NCI-H345 (cell line): ENCODE data around the gene PDE2A.
"Not testable (repeated sequence)": the region's sequence is repeated elsewhere in the genome, so short reads cannot be mapped to it uniquely, and the experiment has no call there.

Source experiments
- DNase-seq: peaks from one replicate; lab custom pipeline; 2025; lab: John Stamatoyannopoulos, UW

Gene PDE2A

DNA sequence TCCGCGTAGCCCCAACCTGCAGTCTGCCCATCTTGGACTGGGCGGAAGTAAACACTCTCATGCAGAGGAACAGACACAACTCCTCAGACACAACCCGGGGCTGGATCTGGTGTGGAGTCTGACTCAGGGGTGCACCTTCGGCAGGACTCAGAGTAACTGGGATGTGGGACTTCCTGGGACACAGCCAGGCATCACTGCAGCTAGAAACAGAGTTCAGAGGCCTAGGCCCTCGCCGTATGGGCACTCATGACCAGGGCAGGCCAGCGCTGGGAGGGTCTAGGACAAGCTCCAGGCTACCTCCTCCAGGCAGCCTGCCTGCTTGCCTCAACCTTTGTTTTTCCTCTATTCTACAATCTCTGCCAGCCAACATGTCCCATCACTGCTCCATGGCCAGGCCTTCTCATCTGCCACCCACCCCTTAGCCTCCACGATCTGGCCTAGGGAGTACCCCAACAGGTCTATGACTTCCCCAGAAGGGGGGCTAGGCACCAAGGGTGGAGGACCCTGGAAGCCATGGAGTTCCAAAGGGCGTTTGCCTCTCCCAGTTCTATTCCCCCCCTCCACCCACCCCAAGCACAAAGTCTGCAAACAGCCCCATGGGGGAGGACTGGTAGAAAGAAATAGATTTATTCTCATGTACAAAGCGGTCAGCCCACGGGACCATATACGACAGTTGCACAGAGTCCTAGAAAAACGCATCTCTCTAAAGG lies 98.5 kb downstream of the PDE2A start:
- DNase-seq: no peak

DNA sequence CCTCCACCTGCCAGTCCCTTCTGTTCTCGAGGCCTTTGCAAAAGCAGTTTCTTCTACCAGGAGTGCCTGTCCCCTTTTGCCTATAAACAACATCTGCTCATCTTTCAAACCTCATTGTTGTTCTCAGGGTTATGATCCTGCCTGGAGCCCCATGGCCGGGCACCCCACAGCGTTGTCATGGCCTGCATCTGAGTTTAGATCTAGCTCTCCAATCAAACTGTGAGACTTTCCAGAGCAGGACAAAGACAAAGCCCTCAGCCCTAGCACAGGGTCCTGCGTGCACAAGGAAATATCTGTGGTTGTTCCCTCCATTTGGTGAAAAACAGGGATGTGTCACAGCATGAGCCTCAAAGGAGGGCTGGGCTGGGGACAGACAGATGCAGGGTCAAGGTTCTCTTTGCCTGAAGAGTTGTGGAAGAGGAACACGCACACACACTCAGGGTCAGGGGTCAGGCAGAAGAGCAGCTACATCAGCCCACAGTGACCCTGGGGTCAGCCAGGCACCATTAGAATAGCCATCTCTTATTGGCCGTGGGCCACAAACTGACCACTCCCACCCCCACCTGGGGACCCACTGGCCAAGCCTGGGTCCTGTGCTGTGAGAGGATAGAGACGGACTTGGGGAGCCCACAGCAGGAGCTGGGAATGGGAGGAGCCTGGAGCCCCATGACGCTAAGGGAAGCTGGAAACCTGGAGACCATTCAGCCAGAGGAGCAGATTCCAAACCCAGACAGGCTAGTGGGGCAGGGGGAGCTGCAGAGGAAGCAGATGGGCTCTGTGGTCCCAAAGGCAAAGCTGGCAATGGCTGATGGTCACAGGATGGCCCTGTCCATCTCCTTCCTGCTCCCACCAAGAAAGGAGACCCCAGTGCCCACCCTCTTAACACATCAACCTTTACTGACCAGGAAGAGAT lies 99.4 kb downstream of the PDE2A start:
- no peak for DNase-seq

- no peak for DNase-seq
These were observed 100.3 kb downstream of the PDE2A start for GRCh38 chr11:72573855-72574445.

GRCh38 chr11:72573072-72573854 lies 101.0 kb downstream of the PDE2A start:
- DNase-seq: peak; percentile 28

DNA sequence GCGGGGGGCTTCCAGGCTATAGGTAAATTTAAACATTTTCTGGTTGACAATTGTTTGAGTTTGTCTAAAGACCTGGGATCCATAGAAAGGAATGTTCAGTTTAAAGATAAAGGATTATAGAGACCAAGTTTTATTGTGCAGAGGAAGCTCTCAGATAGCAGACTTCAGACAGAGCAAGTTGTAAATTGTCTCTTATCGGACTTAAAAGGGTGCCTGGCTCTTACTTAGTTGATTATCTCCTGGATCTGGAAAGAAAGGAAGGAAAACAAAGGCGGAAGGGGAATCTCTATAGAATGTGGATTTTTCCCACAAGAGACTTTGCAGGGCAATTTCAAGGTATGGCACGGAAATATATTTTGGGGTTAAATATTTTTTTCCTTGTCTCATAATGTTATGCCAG lies 101.7 kb downstream of the PDE2A start:
- not testable (repeated sequence) for DNase-seq

DNA sequence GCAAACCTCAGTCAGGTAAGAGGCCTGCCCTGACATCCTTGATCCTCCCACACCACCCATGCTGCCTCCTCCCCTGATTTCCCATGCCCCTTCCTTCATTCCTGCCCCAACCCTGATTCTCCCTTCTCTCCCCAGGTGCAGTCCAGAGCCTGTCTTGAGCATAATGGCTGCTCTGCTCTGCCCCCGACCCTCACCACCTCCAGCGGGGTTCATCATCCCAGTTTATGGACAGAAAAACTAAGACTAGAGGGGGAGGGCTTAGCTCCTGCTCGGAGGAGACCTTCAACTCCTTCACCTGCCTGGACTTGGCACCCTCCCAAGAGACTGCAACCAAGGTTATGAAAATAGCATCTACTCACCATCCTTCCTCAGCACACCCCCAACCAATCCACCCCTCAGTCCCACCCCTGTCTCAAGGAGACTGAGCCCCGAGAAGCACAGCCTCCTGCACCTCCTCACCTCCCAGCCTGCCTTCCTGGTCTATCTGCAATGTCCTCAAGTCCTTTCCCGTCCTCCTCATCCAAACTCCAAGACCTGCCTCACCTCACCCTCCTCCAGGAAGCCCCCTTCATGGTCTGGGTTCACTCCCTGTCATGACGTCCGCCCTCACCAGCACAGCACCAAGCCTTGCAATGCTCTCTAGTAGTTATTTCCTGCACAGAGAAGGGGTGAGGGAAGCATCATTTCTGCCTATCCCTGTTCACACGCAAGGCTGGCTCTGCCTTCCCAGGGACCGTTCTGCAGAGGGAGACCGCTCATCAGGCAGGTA lies 103.1 kb downstream of the PDE2A start:
- DNase-seq: no peak

- DNase-seq: no peak
These were observed 104.0 kb downstream of the PDE2A start for GRCh38 chr11:72569966-72570892.

- no peak for DNase-seq
These were observed 105.4 kb downstream of the PDE2A start for GRCh38 chr11:72568861-72569260.

DNA sequence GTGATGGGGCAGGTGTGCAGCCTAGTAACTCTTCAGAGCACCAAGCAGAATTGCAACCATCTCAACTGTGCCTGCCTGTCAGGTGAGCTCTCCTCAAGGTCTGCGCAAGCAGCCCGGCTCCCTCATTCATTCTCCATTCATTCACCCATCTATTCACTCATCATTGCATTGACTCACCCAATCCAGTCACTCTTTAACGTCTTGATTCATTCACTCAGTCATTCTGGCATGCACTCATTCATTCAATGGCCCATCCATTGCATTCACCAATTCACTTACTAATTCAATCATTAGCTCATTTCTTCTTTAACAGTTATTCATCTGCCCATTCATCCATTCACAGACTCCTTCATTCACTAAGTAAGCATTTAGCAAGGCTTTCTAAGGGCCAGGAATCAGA lies 111.8 kb downstream of the PDE2A start:
- no peak for DNase-seq

- DNase-seq: no peak
These were observed 112.4 kb downstream of the PDE2A start for GRCh38 chr11:72561856-72562255.

GRCh38 chr11:72560864-72561263 lies 113.4 kb downstream of the PDE2A start:
- not testable (repeated sequence) for DNase-seq

DNA sequence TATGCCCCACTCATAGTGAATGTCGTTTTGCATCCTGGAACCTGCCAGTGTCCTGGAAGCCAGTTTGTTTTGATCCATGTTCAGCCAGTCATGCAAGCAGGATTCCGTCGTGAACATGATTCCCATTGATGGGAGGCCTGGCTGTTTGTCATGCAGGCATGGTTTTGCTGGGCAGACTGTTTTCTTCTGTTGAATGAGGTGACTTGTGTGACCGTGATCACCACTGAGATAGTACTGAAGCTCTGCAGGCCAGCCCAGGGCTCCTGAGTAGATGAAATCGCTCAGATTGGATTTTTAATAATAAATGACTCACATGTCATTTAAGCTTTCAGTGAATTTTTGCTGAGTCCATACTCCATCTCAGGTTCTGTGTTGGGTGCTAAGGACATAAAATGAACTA lies 117.8 kb downstream of the PDE2A start:
- DNase-seq: no peak

- not testable (repeated sequence) for DNase-seq
These were observed 119.2 kb downstream of the PDE2A start for GRCh38 chr11:72555014-72555522.

DNA sequence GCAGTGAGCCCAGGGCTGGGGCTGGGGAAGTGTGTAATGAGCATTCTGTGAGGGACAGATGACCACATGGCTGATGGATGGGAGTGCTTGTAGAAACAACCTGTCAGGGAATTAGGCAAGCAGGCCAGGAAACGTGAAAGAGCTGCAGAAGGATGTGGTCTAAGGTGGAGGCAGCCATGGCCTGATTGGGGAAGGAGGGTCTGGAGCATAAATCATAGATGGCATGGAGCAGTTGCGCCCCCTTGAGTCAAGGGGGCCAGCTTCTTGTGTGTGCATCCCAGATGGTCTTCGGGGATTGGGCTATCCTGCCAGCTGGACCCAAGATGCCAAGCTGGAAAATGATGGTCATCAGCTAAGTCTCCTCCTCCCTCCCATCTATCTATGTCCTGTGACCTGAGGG lies 120.5 kb downstream of the PDE2A start:
- no peak for DNase-seq

GRCh38 chr11:72552399-72552910 lies 121.8 kb downstream of the PDE2A start:
- no peak for DNase-seq

GRCh38 chr11:72551571-72551970 lies 122.7 kb downstream of the PDE2A start:
- DNase-seq: no peak

DNA sequence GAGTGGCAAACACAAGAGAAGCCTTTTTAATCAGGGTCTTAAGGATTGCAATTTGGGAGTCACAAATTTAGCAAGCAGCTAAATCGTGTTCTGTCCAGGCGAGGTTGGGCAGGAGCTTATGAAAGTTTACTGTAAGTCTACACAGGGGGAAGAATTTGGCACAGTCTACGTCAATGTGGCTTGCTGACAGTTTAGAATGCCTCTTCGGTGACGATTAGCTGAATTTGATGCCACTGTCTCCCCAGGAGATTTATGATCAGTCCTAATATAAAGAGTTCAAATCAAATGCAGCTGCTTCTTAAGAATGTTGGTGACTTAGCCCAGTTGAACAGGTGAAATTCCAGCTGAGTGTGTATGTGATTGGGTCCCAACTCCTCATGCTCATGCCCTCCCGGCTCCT lies 125.8 kb downstream of the PDE2A start:
- no peak for DNase-seq

DNA sequence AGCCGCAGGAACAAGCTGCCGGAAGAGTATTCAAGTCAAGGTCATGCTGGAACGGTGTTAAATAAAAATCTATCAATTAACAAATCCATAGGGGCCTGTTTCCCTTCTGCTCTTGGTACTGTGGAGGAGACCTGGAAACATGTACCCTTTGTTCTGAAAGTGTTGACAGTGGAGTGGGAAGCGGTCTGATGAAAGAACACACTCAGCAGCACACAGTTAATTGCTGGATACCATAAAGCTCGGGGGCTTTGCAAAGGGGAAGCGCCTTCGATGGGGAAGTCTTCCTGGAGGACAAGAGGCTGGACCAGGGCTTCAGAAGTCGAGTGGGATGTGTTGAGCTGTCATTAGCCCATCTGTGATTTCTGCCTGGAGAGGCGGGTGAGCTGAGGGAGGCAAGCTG lies 127.4 kb downstream of the PDE2A start:
- peak; percentile 81 for DNase-seq

GRCh38 chr11:72544589-72544988 lies 129.6 kb downstream of the PDE2A start:
- no peak for DNase-seq
